Vagina (tissue), 2 donors: ENCODE data around the gene COTL1.

Source experiments
- CTCF ChIP-seq, 3 experiments: fragments of 450-650 bp in 2 of 3; fragments of 200-600 bp in 1 of 3; sonication (generic) in 1 of 3; IDR thresholded peaks; one replicate each; pipeline ENCODE4 v1.5.1; 2017 to 2019; ENCODE audit warnings: antibody characterized with exemption in 3 of 3, mild to moderate bottlenecking in 2 of 3, moderate library complexity in 2 of 3
- POLR2A ChIP-seq, 2 donors: fragments of 450-650 bp; IDR thresholded peaks; one replicate each; pipeline ENCODE4 v1.6.1; 2017; ENCODE audit warnings: antibody characterized with exemption in 2 of 2, mild to moderate bottlenecking in 2 of 2, moderate library complexity in 2 of 2

DNA sequence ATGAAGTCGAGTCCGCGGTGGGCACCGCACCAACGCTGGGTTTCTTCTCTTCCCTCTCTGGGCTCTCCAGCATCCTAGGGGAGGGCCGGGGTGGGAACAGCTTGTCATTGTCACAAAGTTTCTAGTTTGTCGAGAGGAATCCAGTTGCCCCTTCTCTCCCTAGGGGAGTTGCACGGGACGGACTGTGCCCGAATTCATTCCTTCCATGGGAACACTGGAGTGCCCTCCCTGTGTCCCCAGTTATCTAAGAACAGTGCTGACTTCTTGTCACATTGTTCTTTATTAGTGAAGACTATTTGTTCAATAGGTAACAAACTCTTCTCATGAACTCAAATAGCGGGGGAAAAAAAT, 31.6 kb upstream of the COTL1 start:
- no peak for TF ChIP-seq POLR2A (IDR thresholded peaks at IDR 0.05)
- TF ChIP-seq CTCF (IDR thresholded peaks at IDR 0.05), result no peak
